K562 (cell line): Measurements from ENCODE around the gene NFYC. TPM values are rescaled to one million over a fixed set of nuclear protein-coding genes. Genes with fewer than 3 reads are reported as not detected.

ENCODE experiments used
- ATAC-seq: fragments of 200-7000 bp; cut with Tn5 transposase; 3 replicates; pipeline ENCODE4 v1.9.1; 2020; ENCODE audit warnings: moderate library complexity
- BruUV-seq: library from RNA; stranded (reverse); fragments of 400-500 nt; replicated peaks from 2 replicates; lab custom pipeline; 2021; lab: Mats Ljungman, UMichigan
- CTCF ChIA-PET: fragments of 300-600 bp; formaldehyde crosslinking; extraction: SDS; loops from one replicate; lab custom pipeline; 2021; ENCODE audit warnings: low intra/inter-chr PET ratio; lab: Yijun Ruan, JAX
- POLR2A ChIA-PET: fragments of 300-600, 350-650 bp; sonication (Branson Sonifier 250); formaldehyde crosslinking; extraction: SDS; loops from one replicate; lab custom pipeline; 2021; ENCODE audit warnings: antibody characterized with exemption, inconsistent platforms; lab: Yijun Ruan, JAX
- DNase-seq, 4 experiments: peaks; one replicate each; pipeline versions ENCODE4 v3.0.0 to v3.0.0-alpha.2; 2011 to 2018; ENCODE audit warnings: low spot score in 3 of 4, mixed read lengths in 3 of 4; ENCODE audit errors: extremely low read depth in 1 of 4
- FAIRE-seq: peaks from 2 replicates; lab custom pipeline; 2011; peaks lifted over from hg19 to GRCh38; lab: Jason Lieb, UNC
- H2AFZ ChIP-seq: 2 replicates; pipeline ENCODE4 v1.6.0; 2011; ENCODE audit warnings: low read depth, low read length, control low read depth, inconsistent platforms
- H3K27ac ChIP-seq: fragments of 200-600 bp; 3 replicates; pipeline ENCODE4 v1.8.0; 2011; ENCODE audit warnings: low read depth, mild to moderate bottlenecking, control low read depth, inconsistent platforms, low read length, moderate library complexity, mixed read lengths; ENCODE audit errors: extremely low read depth
- H3K27me3 ChIP-seq, 2 experiments: fragments of 300-600 bp in 1 of 2; 2 replicates in 1 of 2; 3 replicates in 1 of 2; pipeline versions ENCODE4 v1.6.0 to v1.8.0; 2011; ENCODE audit warnings: inconsistent platforms in 2 of 2, low read length in 2 of 2, mild to moderate bottlenecking in 1 of 2, mixed read lengths in 1 of 2, moderate library complexity in 1 of 2; ENCODE audit not compliant: control insufficient read depth in 2 of 2, insufficient read depth in 2 of 2
- H3K36me3 ChIP-seq: fragments of 300-600 bp; 3 replicates; pipeline ENCODE4 v1.8.0; 2011; ENCODE audit warnings: mild to moderate bottlenecking, low read length, inconsistent platforms; ENCODE audit not compliant: control insufficient read depth, insufficient read depth
- H3K4me1 ChIP-seq, 2 experiments: fragments of 200-600 bp in 1 of 2; replicated peaks in 1 of 2; 2 replicates in 1 of 2; 3 replicates in 1 of 2; pipeline versions ENCODE4 v1.5.1 to v1.8.0; 2011; ENCODE audit warnings: inconsistent platforms in 2 of 2, low read length in 2 of 2, mild to moderate bottlenecking in 1 of 2, mixed read lengths in 1 of 2, moderate library complexity in 1 of 2; ENCODE audit not compliant: control insufficient read depth in 2 of 2, insufficient read depth in 2 of 2
- H3K4me2 ChIP-seq: 2 replicates; pipeline ENCODE4 v1.6.1; 2011; ENCODE audit warnings: low read length, control low read depth, inconsistent platforms, mixed read lengths; ENCODE audit not compliant: insufficient read depth
- H3K4me3 ChIP-seq: fragments of 200-600 bp; sonication (generic), shearing (Covaris generic); 2 replicates; pipeline ENCODE4 v1.5.1; 2016; ENCODE audit warnings: control low read depth, inconsistent platforms
- H3K79me2 ChIP-seq: fragments of 200-600 bp; 3 replicates; pipeline ENCODE4 v1.8.0; 2011; ENCODE audit warnings: low read length, inconsistent platforms; ENCODE audit not compliant: control insufficient read depth, insufficient read depth
- H3K9ac ChIP-seq, 2 experiments: 2 replicates each; pipeline versions ENCODE4 v1.6.0 to v1.6.1; 2011; ENCODE audit warnings: low read depth in 2 of 2, low read length in 2 of 2, control low read depth in 1 of 2, inconsistent platforms in 1 of 2, mild to moderate bottlenecking in 1 of 2, mixed read lengths in 1 of 2; ENCODE audit not compliant: insufficient read depth in 1 of 2
- H3K9me1 ChIP-seq: one replicate; pipeline ENCODE4 v1.6.0; 2011; ENCODE audit warnings: inconsistent platforms, mild to moderate bottlenecking, low read length, moderate library complexity; ENCODE audit not compliant: control insufficient read depth, insufficient read depth
- H3K9me3 ChIP-seq: replicated peaks from 2 replicates; pipeline ENCODE4 v1.5.1; 2011; ENCODE audit warnings: low read depth, low read length, inconsistent platforms; ENCODE audit not compliant: control insufficient read depth, insufficient read depth
- H4K20me1 ChIP-seq: replicated peaks from 2 replicates; pipeline ENCODE4 v1.6.1; 2011; ENCODE audit warnings: low read length, inconsistent platforms, mixed read lengths; ENCODE audit not compliant: control insufficient read depth, insufficient read depth
- ARID1B ChIP-seq: fragments of 450-650 bp; IDR thresholded peaks from 2 replicates; pipeline ENCODE4 v1.6.1; 2016; ENCODE audit warnings: antibody characterized with exemption, mild to moderate bottlenecking, inconsistent platforms
- ARID3A ChIP-seq: IDR thresholded peaks from 2 replicates; pipeline ENCODE4 v1.6.1; 2012; ENCODE audit warnings: low read depth, low read length, improper control_type of control experiment, borderline replicate concordance
- EHMT2 ChIP-seq: fragments of 450-650 bp; IDR thresholded peaks from 2 replicates; pipeline ENCODE4 v1.6.1; 2018; ENCODE audit warnings: antibody characterized with exemption
- ESRRA ChIP-seq: fragments of 450-650 bp; IDR thresholded peaks from 2 replicates; pipeline ENCODE4 v1.6.1; 2014; ENCODE audit warnings: low read depth, mild to moderate bottlenecking, moderate library complexity, borderline replicate concordance
- IRF9 ChIP-seq: fragments of 450-650 bp; IDR thresholded peaks from 2 replicates; pipeline ENCODE4 v1.6.1; 2016; ENCODE audit warnings: missing biosample characterization, missing genetic modification characterization
- KLF6 ChIP-seq: fragments of 250-450 bp; sonication (Bioruptor Pico); IDR thresholded peaks from 2 replicates; pipeline ENCODE4 v1.4.0; 2020; ENCODE audit warnings: mild to moderate bottlenecking, moderate library complexity, borderline replicate concordance
- L3MBTL2 ChIP-seq: fragments of 450-650 bp; IDR thresholded peaks from 2 replicates; pipeline ENCODE4 v1.6.1; 2016; ENCODE audit warnings: mild to moderate bottlenecking, moderate library complexity
- MECOM ChIP-seq: fragments of 250-450 bp; sonication (Bioruptor Pico); IDR thresholded peaks from 2 replicates; pipeline ENCODE4 v1.8.0; 2022; ENCODE audit warnings: inconsistent platforms
- NFIX ChIP-seq: fragments of 250-450 bp; sonication (Bioruptor Pico); IDR thresholded peaks from 2 replicates; pipeline ENCODE4 v1.4.0; 2020; ENCODE audit warnings: low read depth, mild to moderate bottlenecking, moderate library complexity
- RAD21 ChIP-seq, 2 experiments: fragments of 250-450 bp in 1 of 2; fragments of 450-650 bp in 1 of 2; sonication (Bioruptor Pico) in 1 of 2; formaldehyde crosslinking in 1 of 2; IDR thresholded peaks in 1 of 2; conservative IDR thresholded peaks in 1 of 2; 2 replicates each; pipeline versions ENCODE4 v1.4.0 to v1.8.0; 2020 to 2022; ENCODE audit warnings: mild to moderate bottlenecking in 2 of 2, moderate library complexity in 1 of 2
- RBM14 ChIP-seq: fragments of 200-400 bp; formaldehyde crosslinking; IDR thresholded peaks from 2 replicates; pipeline ENCODE4 v1.6.1; 2018; ENCODE audit warnings: low read depth, mild to moderate bottlenecking, low read length, moderate library complexity, borderline replicate concordance; ENCODE audit not compliant: insufficient read depth
- ZBTB34 ChIP-seq: fragments of 250-450 bp; sonication (Bioruptor Pico); IDR thresholded peaks from 2 replicates; pipeline ENCODE4 v1.8.0; 2021; ENCODE audit warnings: mild to moderate bottlenecking, moderate library complexity
- ZBTB8A ChIP-seq: fragments of 450-650 bp; IDR thresholded peaks from 2 replicates; pipeline ENCODE4 v1.6.1; 2018; ENCODE audit warnings: mild to moderate bottlenecking, moderate library complexity; ENCODE audit not compliant: partially characterized antibody
- ZNF184 ChIP-seq: sonication (generic); formaldehyde crosslinking; IDR thresholded peaks from 2 replicates; pipeline ENCODE4 v1.5.0; 2020; ENCODE audit warnings: missing genetic modification reagents
- ZNF655 ChIP-seq: fragments of 250-450 bp; sonication (Bioruptor Pico); IDR thresholded peaks from 2 replicates; pipeline ENCODE4 v1.5.0; 2021
- WGBS: fragments of 100-300 bp; shearing (Covaris generic); methylation state at CpG from one replicate; pipeline ENCODE4 v1.1.6; 2016; ENCODE audit warnings: low coverage, mixed read lengths; ENCODE audit not compliant: insufficient coverage; ENCODE audit errors: missing lambda C conversion rate; 5-methylcytosine and 5-hydroxymethylcytosine counted together
- in situ Hi-C: fragments of 300-500 bp; cut with MboI; formaldehyde crosslinking; loops from 4 replicates; pipeline ENCODE4 v1.15.0; 2018; ENCODE audit warnings: inconsistent platforms, mixed read lengths
- intact Hi-C: fragments of 100-400 bp; cut with micrococcal nuclease; formaldehyde crosslinking; loops from 2 replicates; pipeline ENCODE4 v1.14.2; 2022
- polyA plus RNA-seq, 8 experiments: library from polyadenylated mRNA; depleted of rRNA in 4 of 8; stranded (reverse) in 5 of 8; unstranded in 3 of 8; fragments of >200 nt; fragmentation: Nextera tagmentation in 2 of 8; fragmentation: Illumina TruSeq in 1 of 8; extraction: Ambion mirVana in 2 of 8; extraction: Trizol in 1 of 8; gene quantifications; 2 replicates each; pipeline versions ENCODE4 v1.2.1 to v1.2.3, GENCODE V29; 2011 to 2014; ENCODE audit warnings: inconsistent platforms in 1 of 8, missing spikeins in 1 of 8
- total RNA-seq, 7 experiments: library from RNA; depleted of rRNA in 6 of 7; stranded (reverse); fragments of >200 nt in 6 of 7; fragmentation: Illumina TruSeq in 2 of 7; extraction: Trizol in 2 of 7; gene quantifications; 2 replicates each; pipeline versions ENCODE4 v1.2.1 to v1.2.3, GENCODE V29; 2011 to 2021; ENCODE audit warnings: low replicate concordance in 1 of 7

NFYC gene
- total and polyA plus RNA-seq, 9 of the 15 experiments (the other 6 are each of a cell fraction or from before 2014, with no cell fraction given), result 4.8 to 59.8 (median 41.1) TPM

- Histone ChIP-seq H3K27me3 (no peaks in the 10 kb centered on the region), H3K9me3 (peaks cover 4% of the 10 kb centered on the region; the same call in 1 of the 2 replicates), H3K4me3 (no peak overlapping the region), H3K9ac (0 out of 4 replicates have a peak overlapping the region, but pooled peaks of 1 of the 2 experiments have one; percentile 14), H4K20me1 (no peaks in the 10 kb centered on the region), H2AFZ (peak overlapping the region; percentile 63), H3K4me1 (peaks cover 0 to 14% of the 10 kb centered on the region in 2 experiments; a peak in 4 of 5 replicates), H3K36me3 (peaks cover 20% of the 10 kb centered on the region; the same call in 1 of the 3 replicates), H3K4me2 (peak overlapping the region; percentile 62), H3K9me1 (no peaks in the 10 kb centered on the region), H3K27ac (peak overlapping the region; percentile 49), H3K79me2 (no peaks in the 10 kb centered on the region)
- POLR2A ChIA-PET, result interaction anchor here (0.5 to 2.1 kb wide), 16 partner anchors 9 to 177 kb away, joined by 3 to 10 read pairs (median 4); no protein-coding TSS in a partner anchor
- in situ Hi-C loops (loop anchor here (5.0 kb wide), 1 partner anchor 178 kb away; no protein-coding TSS in a partner anchor), intact Hi-C loops (loop anchor here (1.0 kb wide), 5 partner anchors 46 to 178 kb away; no protein-coding TSS in a partner anchor)
- WGBS, result 15% methylated on average over 3 of the region's 3 CpGs
- FAIRE-seq (peak; percentile 94), DNase-seq (peak; percentile 77 to 87 (median 82)), ATAC-seq (peak; percentile 96)
- no TSS peak for BruUV-seq
- CTCF ChIA-PET, result interaction anchor here (0.6 to 3.6 kb wide), 12 partner anchors 9 to 179 kb away, joined by 3 to 53 read pairs (median 3); partner anchors contain the start of gene KCNQ4
- TF ChIP-seq ESRRA, result peak; percentile 82
- TF ChIP-seq KLF6 (CRISPR knock-in tag), result no peak
- TF ChIP-seq L3MBTL2, result 0 out of 2 replicates have a peak, but pooled peaks have one; percentile 32
- no peak for TF ChIP-seq ZNF655 (CRISPR knock-in tag)
- TF ChIP-seq ARID3A, result no peak
- TF ChIP-seq IRF9 (tag), result no peak
- no peak for TF ChIP-seq NFIX (CRISPR knock-in tag)
- TF ChIP-seq RBM14, result no peak
- peak; percentile 90 to 94 for TF ChIP-seq RAD21 (CRISPR knock-in tag; conservative IDR thresholded peaks at IDR 0.05 in 1 of 2, IDR thresholded peaks at IDR 0.05 in 1 of 2)
- TF ChIP-seq ZNF184 (CRISPR knock-in tag), result no peak
- peak; percentile 63; the same call in 1 of the 2 replicates for TF ChIP-seq MECOM (CRISPR knock-in tag)
- TF ChIP-seq ARID1B, result 0 out of 2 replicates have a peak, but pooled peaks have one; percentile 72
- no peak for TF ChIP-seq ZBTB34 (CRISPR knock-in tag)
- TF ChIP-seq ZBTB8A, result no peak
- TF ChIP-seq EHMT2, result peak; percentile 79
Observed at GRCh38 chr1:40774266-40774998, 82.9 kb downstream of the NFYC start.
